NCI-H2081 (cell line): ENCODE data around the gene D2HGDH.
"Not testable (repeated sequence)": the region's sequence is repeated elsewhere in the genome, so short reads cannot be mapped to it uniquely, and the experiment has no call there.

Source experiments
- DNase-seq, 2 experiments: peaks; one replicate each; lab custom pipeline; 2025; lab: John Stamatoyannopoulos, UW

D2HGDH gene

DNA sequence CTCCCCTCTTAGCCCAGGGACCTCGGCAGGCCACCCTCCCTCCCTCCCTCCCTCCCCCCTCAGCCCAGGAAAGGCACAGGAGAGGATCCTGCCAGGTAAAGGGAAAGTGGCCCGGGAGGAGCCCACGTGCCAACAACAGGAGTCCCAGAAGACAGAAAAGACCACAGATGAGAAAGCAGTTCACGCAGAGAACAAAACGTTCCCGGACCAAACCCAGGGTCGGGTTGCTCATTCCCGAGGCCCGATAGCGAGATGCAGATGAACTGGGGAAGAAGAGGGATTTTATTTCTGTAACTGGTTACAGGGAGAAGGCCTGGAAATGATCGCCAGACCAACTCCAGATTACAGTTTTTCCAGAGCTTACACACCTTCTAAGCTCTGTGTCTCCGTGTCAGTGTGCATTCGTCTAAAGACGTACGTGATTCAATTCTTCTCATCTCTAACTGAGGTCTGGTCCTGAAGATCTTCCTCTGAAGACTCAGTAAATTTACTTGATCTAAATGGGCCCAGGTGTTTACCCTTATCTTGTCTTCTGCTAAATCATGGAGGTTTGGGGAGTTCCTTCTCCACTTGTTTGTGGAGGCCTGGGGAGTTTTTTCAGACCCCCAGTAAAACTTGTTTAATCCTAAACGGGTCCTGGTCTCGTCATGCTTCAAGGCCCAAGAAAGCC, 73.8 kb downstream of the D2HGDH start:
- DNase-seq = no peak

GRCh38 chr2:241808721-241809382, 74.4 kb downstream of the D2HGDH start, which contains the start of gene NEU4:
Gene NEU4, plus strand, starts transcription at chr2:241809193. Its CDS starts 5,292 bp downstream, at chr2:241814485.
- no peak for DNase-seq

- DNase-seq = no peak
These were observed 75.2 kb downstream of the D2HGDH start for GRCh38 chr2:241809383-241810306.

- DNase-seq = no peak
These were observed 76.1 kb downstream of the D2HGDH start for GRCh38 chr2:241810307-241811200.

DNA sequence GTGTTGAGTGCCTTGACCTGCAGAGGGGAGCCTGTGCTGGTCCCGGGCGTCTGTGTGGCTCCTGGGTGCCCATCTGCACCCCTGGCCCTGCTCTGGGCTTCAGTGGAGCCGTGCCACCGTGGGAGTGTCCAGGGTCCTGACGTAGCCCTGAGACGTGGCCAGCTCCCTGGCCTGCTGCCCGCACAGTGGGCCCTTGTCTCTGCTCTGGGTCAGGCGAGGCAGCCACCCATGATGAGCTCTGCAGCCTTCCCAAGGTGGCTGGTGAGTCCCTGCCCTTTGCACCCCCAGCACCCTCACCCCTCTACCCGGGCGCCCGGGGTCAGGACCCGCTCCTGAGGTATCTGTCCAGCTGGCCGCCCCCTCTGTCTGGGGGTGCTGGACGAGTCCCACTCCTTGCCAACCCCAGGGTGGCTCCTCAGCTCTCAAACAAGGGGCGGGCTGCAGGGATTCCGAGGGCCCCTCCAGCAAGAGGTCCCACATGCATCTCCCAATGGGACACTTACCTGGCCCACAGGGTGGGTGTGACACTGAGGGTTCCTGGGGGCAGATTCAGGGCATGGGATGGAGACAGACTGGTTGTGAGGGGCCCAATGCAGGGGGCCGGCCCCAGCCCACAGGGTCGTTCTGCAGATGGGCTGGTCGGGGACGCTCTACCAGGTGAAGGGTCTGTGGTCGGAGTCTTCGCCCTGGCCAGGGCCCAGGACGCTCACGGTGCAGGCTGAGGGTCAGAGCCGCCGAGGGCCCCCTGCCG, 76.9 kb downstream of the D2HGDH start:
- no peak for DNase-seq

DNA sequence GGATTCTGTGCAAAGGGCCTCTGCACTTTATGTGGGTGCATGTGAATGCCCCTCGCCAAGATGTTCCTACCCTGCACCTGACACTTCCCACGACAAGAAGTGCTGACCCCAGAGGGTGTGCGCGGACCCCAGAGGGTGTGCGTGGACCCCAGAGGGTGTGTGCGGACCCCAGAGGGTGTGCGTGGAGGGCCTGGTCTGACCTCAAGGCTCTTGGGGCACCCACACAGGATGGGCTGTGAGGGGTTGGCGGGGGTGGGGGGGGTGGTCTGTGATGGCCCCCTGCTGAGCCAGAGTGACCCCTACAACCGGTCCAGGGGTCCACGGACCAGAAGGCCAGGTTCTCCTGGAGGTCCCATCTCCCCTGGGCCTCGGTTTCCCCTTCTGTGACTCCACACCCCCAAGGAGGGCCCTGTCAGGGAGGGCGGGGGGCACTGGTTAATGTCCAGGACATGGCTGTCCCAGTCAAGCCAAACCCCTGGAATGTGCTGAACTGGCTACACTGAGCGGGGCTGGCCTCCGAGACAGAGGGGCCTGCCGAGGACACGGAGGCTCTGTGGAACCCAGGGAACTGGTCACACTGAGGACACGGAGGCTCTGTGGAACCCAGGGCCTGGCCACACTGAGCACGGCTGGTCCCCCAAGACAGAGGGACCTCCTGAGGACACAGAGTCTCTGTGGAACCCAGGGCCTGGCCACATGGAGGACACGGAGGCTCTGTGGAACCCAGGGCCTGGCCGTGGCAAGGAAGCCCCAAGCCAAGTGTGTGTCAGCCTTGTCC, 77.7 kb downstream of the D2HGDH start:
- no peak for DNase-seq

- no peak for DNase-seq
These were observed 78.6 kb downstream of the D2HGDH start for GRCh38 chr2:241812730-241813643.

DNA sequence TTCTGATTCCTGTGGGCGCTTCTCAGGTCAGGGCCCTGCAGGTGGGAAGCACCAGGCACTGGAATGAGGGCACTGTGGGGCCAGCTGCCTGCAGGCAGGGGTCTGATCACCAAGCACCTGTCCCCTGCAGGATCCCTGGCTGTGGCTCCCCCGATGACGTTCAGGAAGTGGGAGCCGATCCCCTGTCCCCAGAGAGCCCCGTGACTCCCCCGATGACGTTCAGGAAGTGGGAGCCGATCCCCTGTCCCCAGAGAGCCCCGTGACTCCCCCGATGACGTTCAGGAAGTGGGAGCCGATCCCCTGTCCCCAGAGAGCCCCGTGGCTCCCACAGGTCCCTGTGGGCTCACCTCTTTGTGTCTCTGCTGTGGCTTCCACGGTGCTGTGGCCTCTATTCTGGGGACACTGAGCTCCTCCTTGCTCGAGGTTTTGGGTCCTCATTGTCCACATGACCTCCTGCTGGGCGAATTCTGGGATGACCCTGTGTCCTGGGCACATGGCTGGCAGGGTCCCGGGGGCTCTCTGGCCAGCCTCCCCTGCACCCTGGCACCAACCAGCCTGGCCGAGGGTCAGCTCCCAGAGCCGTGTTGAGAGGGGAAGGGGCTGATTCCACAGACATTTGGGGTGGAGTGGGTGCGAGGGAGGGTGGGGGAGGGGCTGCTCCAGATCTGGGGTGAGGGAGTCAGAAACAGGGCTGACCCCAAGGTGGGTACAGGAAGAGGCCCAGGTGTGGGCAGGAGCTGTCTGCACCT, 79.4 kb downstream of the D2HGDH start:
- DNase-seq = no peak

GRCh38 chr2:241814393-241814642, 79.9 kb downstream of the D2HGDH start:
- no peak for DNase-seq

- DNase-seq = no peak
These were observed 80.4 kb downstream of the D2HGDH start for GRCh38 chr2:241814643-241815476.

DNA sequence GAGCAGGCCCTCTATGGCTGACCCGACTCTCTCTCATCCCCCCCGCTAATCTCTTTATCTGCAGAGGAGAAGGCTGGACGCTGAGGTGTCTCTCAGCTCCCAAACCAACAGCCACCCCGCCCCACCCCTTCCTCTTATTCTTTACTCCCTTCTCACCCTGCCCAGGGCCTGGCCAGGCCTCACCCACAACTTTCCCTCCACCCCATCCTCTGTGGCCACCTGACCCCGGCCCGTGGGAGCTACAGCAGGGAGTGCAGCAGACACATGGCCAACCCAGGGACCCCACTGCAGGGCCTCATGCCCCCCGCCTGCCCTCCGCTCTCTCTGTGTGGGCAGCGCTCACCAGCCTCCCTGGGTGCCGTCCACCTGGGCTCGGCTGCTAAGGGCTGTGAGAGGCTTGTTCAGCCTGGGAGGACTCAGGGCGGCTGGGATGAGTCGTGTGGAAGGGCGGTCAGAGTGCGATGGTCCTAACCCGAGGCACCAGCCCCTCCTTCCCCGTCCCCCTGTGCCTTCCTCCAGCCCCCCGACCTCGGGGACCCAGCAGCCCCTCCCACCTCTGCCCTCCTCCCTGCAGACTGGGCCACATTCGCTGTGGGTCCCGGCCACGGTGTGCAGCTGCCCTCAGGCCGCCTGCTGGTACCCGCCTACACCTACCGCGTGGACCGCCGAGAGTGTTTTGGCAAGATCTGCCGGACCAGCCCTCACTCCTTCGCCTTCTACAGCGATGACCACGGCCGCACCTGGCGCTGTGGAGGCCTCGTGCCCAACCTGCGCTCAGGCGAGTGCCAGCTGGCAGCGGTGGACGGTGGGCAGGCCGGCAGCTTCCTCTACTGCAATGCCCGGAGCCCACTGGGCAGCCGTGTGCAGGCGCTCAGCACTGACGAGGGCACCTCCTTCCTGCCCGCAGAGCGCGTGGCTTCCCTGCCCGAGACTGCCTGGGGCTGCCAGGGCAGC, 81.3 kb downstream of the D2HGDH start:
- DNase-seq = no peak

- no peak for DNase-seq
These were observed 82.1 kb downstream of the D2HGDH start for GRCh38 chr2:241816431-241817121.

GRCh38 chr2:241817126-241817820, 82.8 kb downstream of the D2HGDH start:
- no peak for DNase-seq

DNA sequence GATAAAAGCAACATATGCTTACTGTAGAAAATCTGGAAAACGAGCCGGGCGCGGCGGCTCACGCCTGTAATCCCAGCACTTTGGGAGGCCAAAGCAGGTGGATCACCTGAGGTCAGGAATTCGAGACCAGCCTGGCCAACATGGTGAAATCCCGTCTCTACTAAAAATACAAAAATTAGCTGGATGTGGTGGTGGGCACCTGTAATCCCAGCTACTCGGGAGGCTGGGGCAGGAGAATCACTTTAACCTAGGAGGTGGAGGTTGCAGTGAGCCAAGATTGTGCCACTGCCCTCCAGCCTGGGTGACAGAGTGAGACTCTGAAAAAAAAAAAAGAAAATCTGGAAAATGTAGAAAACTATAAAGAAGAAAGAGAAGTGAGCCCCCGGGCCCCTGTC, 83.4 kb downstream of the D2HGDH start:
- DNase-seq = not testable (repeated sequence)
